AG09319 (cell line): ENCODE measurements around the gene MEF2A.

Source experiments
- DNase-seq: peaks from one replicate; pipeline ENCODE4 v3.0.0-alpha.2; 2010; ENCODE audit warnings: low read depth; ENCODE audit errors: extremely low read depth
- CTCF ChIP-seq: IDR thresholded peaks from 2 replicates; pipeline ENCODE4 v1.5.1; 2011; ENCODE audit warnings: low read depth, mild to moderate bottlenecking, inconsistent platforms, low read length, moderate library complexity

The MEF2A gene

DNA sequence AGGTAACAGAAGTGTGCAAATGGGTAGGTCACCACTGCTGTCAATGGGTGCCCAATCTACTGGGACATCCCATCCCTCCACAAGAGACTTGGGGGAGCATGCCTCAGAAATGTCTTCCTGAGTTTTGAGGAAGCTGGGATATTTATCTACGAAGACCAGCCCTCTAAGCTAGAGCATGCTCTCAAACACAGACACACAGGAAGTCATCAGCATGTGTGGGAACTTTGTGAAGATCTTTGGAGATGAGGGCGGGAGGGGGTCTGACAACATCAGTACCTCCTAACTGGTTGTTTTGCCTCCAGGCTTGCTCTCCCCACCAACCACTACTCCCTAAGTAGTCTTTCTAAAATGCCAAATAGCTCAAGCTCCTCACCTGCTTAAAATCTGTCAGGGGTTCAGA lies 3.5 kb upstream of the MEF2A start:
- TF ChIP-seq CTCF = no peak
- no peak for DNase-seq

- TF ChIP-seq CTCF = no peak
- DNase-seq = no peak
Measured at GRCh38 chr15:99564221-99565048, 1.3 kb upstream of the MEF2A start.

DNA sequence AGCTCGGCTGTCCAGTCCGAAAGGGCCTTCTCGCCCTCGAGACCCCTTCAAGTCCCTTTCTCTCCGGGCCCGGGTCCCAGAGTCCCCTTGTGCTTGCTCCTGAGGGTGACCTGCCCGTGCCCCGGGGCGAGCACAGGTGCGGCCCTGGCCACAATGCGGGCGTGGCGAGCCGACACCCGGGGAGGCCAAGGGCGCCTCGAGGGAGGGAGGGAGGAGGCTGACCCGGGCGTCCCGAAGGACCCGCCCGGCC lies 810 bp upstream of the MEF2A start:
- no peak for TF ChIP-seq CTCF
- DNase-seq = no peak

DNA sequence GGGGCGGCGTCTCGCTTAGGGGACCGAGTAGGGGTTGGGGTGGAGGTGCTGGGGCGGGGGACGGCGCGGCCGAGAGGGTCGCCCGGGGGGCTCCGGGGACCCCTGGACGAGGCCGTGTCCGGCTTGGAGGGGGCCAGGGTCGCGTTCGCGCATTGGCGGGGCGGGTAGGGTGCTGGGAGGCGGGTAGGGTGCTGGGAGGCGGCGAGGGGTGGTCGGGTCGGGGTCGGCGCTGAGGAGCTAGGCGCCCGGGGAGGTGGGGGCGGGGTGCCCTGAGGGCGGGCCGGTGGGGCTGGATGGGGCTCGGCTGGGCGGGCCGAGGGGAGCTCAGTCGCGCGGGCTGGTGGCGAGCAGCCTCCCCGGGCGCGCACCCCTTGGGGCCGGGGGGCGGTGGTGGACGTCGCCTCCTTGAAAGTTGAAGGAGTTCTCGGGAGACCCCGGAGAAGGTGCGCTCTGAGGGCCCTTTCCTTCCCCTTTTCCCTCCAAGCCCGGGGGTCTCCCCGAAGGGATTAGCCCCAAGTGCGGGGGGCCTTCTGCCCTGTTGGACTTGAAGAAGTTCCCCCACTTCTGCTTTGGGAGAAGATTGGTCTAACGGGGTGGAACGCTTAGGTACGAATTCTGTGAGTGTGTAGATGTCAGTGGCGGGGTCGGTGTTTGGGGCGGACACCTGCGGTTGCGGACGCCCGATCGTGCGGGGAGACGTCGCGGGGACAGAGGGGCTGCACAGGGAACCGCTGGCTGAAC lies 543 bp downstream of the MEF2A start:
- no peak for DNase-seq
- TF ChIP-seq CTCF = no peak

GRCh38 chr15:99568625-99569352 lies 3.0 kb downstream of the MEF2A start:
- no peak for TF ChIP-seq CTCF
- no peak for DNase-seq

- no peak for TF ChIP-seq CTCF
Measured at GRCh38 chr15:99571299-99571698, 5.5 kb downstream of the MEF2A start.

GRCh38 chr15:99574048-99574447 lies 8.3 kb downstream of the MEF2A start:
- no peak for DNase-seq
- TF ChIP-seq CTCF = no peak

More at GRCh38 chr15:99571299-99571698, 5.5 kb downstream of the MEF2A start:
- no peak for DNase-seq
